Left colon (tissue), 2 donors: ENCODE results near the gene GLYAT. TPM values are rescaled to one million over a fixed set of nuclear protein-coding genes. Genes with fewer than 3 reads are reported as not detected.
"Not testable (repeated sequence)": the region's sequence is repeated elsewhere in the genome, so short reads cannot be mapped to it uniquely, and the experiment has no call there.

Source experiments
- ATAC-seq: fragments of 200-7000 bp; cut with Tn5 transposase; one replicate; pipeline ENCODE4 v1.9.1; 2020; ENCODE audit warnings: mild to moderate bottlenecking, moderate library complexity
- DNase-seq, 2 donors: peaks; one replicate each; pipeline ENCODE4 v3.0.0-alpha.2; 2020
- intact Hi-C, 2 donors: fragments of 100-400 bp; cut with DNase I in 1 of 2; cut with micrococcal nuclease in 1 of 2; formaldehyde crosslinking; loops; one replicate each; pipeline versions ENCODE4 v1.11.2 to v1.14.0; 2022; cut with DNase I, micrococcal nuclease
- total RNA-seq, 2 donors: library from RNA; stranded (reverse); fragmentation: NEBNext Ultra II Directional; extraction: Animal tissue kit (Norgen Biotek cat#: 25700); gene quantifications; one replicate each; pipeline ENCODE4 v1.2.1, GENCODE V29; 2021
- donor health status: DM: no; HTN: no; CAD: no.
- donor health status: DM: yes; HTN: yes; CAD: no.

The GLYAT gene
- total RNA-seq, 2 donors from 2014 or later = 0.14 TPM; not detected in 1

DNA sequence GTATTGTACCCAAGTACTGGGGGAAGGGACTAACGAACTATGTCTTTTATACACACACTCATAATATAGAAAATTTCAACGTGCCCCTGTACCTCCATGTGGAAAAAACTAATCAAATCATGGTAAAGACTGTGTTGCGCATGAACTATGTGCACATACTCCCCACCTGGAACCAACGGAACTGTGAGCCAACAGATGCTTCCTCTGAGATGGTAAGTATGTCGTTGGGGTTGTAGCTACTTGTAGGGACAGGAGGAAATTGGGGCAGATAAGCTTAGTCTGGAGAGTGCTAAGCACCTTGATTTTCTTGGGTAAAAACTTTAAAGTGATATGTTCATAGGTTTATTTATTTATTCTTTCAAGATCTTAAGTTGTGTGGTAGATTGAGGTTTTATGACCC lies 40.1 kb downstream of the GLYAT start:
- DNase-seq = no peak
- no peak for ATAC-seq
- intact Hi-C loops = loop anchor here in 1 of 2 donors (10.0 kb wide), 1 partner anchor 73 kb away; no protein-coding TSS in a partner anchor

- ATAC-seq = no peak
- no peak for DNase-seq
- intact Hi-C loops = no loop called here
These were observed 42.8 kb downstream of the GLYAT start for GRCh38 chr11:58688789-58689503.

DNA sequence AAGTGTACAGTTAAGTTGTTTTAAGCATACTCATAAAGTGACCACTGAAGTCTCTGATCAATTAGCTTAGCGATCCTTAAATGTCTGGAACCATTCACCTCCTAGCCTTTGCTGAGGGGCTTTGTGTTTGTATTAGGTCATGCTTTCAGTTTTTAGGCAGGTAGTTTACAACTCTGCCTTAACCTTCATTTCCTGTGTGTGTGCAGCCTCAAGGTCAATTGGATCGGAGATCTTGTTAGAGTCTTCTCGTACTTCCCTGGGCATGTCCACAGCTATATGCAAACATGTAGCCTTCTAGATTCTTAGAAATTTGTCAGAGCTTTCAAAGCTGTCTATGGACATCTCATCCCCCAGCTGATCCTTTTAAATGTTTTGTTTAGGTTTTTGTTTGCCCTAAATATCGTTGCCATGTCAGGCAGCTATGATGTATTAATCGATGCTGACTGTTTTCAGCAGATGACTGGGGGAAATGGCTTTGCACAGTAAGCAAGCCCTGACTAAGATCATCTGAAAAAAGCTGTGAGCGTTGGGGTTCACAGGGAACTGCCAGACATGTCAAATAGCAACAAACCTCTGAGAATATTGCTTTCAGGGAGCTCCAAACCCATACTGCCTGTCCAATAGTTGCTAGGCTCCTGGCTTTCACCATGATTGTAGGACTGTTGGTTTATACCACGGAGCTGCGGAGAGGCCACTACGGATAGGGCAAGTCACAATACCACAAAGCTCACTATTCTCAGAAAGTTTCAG lies 45.6 kb downstream of the GLYAT start:
- intact Hi-C loops = no loop called here
- DNase-seq (no peak), ATAC-seq (no peak)

DNA sequence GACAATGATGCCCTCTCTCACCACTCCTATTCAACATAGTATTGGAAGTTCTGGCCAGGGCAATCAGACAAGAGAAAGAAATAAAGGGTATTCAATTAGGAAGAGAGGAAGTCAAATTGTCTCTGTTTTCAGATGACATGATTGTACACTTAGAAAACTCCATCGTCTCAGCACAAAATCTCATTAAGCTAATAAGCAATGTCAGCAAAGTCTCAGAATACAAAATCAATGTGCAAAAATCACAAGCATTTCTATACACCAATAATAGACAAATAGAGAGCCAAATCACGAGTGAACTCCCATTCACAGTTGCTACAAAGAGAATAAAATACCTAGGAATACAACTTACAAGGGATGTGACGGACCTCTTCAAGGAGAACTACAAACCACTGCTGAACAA lies 49.1 kb downstream of the GLYAT start:
- intact Hi-C loops, ATAC-seq, DNase-seq: not testable (repeated sequence)

- intact Hi-C loops, ATAC-seq, DNase-seq: not testable (repeated sequence)
These were observed 54.2 kb downstream of the GLYAT start for GRCh38 chr11:58677536-58677935.

- intact Hi-C loops = no loop called here
- DNase-seq (no peak), ATAC-seq (no peak)
These were observed 55.1 kb downstream of the GLYAT start for GRCh38 chr11:58676563-58677135.

DNA sequence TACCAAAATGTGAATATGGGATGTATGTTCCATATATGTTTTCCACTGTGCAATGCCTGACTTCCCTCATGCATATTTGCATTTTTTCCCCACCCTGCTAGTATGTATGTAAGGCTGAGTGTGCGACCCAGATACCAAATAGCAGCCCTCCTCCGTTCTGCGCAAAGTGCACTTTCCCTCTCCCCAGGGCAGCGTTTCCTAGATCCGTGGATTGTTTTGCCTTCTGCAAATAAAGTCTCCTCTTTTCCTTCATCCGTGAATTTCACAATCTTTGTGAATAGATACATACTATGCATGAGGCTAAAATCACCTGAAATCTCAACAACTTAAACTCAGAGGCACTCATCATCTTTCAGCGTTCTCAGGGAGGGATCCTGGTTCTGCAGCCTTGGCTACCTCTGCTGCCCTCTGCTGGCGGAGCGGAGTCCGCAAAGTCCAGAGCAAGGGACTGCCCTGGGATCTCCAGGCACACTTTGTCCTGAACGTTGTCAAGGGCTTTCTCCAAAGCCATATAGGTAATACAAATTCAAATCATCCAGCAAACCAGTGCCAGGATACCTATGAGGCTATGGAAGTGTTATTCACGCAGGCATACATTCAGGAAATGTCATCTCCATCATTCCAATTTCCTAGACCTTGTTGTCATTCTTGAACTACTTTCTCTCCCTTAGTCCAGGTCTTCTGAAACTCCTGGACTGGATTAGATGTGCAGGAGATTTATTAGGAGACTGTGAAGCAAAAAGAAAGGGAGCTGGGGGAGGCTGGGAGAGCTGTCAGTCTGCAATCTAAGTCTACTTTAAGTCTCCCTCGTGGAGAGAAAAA lies 56.2 kb downstream of the GLYAT start:
- peak; percentile 94 for ATAC-seq
- intact Hi-C loops = no loop called here
- peak; percentile 63 to 85 for DNase-seq

GRCh38 chr11:58674609-58675008 lies 57.1 kb downstream of the GLYAT start:
- intact Hi-C loops = no loop called here
- DNase-seq (no peak), ATAC-seq (no peak)

DNA sequence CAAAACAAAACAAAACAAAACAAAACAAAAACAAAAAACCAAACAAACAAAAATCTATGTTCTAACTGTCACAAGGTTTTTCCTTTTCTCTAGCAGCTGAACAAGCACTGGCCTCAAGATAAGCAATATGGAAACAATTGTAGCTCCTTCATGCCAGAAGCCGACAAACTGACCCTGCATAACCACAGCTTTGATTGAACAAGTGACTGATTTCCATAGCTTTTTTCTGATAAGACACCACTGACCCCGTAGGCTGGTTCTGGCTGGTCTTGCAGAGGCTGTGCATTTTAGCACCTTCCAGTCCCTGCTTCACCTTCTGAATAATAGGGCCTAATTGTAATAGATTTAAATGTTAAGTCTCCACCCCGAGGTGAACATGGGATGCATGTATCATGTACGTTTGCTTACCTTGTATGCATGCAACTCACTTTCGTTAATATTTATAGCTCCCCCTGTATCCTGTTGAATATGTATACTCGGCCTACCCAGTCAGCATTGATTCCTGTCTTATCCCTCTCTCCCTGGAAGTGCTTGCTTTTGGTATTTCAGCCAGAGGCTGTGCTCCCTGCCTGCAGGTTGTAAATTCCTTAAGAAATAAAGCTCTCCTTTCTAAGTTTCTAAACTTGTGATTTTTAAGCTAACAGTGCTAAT lies 59.6 kb downstream of the GLYAT start:
- DNase-seq = no peak

GRCh38 chr11:58659910-58660570 lies 71.7 kb downstream of the GLYAT start:
- ATAC-seq (peak; percentile 78), DNase-seq (no peak)
- intact Hi-C loops = no loop called here

More for the DNA sequence above, 59.6 kb downstream of the GLYAT start:
- intact Hi-C loops = no loop called here
- ATAC-seq = no peak

DNA sequence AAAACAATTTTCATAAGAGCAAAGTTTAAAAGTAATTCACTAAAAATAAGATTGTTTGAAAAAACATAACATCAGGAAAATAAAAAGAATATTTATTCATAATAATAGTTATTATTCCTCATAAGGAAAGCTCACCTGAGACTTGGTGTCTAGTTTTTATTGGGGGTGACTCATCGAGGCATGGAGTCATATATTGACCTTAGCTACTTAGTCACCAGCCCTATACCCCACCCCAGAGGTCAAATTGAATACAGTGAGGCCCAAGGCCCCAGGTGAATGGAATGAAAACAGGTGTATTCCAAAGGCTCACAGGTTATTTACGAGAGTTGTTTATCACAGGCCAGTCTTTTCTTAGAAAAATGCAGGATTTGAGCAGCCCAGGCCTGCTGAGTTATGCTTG lies 72.3 kb downstream of the GLYAT start:
- DNase-seq (no peak), ATAC-seq (peak; percentile 91)
- intact Hi-C loops = no loop called here

Other genes with a start within 250 kb of the GLYAT start
- gene OR5B21, start 223.8 kb downstream of the GLYAT start, total RNA-seq = not detected
- 10 to 100 TPM in 1 of 2 donors, 1 to 10 TPM in 1; 9.3 to 13.3 TPM for gene LPXN, start 156.1 kb downstream of the GLYAT start, total RNA-seq
- 10 to 100 TPM; 73.9 to 77.7 TPM for gene ZFP91, start 152.9 kb downstream of the GLYAT start, total RNA-seq
- 1 to 10 TPM; 1.7 to 2.6 TPM for gene CNTF, start 109.3 kb downstream of the GLYAT start, total RNA-seq
- not detected for gene GLYATL2, start 112.8 kb upstream of the GLYAT start, total RNA-seq
- gene GLYATL1, start 207.5 kb upstream of the GLYAT start, total RNA-seq = under 1 TPM; 0.25 to 0.34 TPM